Ishikawa (cell line): Measurements from ENCODE around the gene CHRM5.
A peak's percentile ranks its signal among the peaks of the same experiment; 100 is the strongest.

ENCODE experiments used
- CEBPB ChIP-seq: IDR thresholded peaks from 2 replicates; pipeline ENCODE4 v1.6.1; 2012
- CREB1 ChIP-seq: IDR thresholded peaks from 2 replicates; pipeline ENCODE4 v1.6.1; 2012; ENCODE audit warnings: low read depth
- MAX ChIP-seq: IDR thresholded peaks from 2 replicates; pipeline ENCODE4 v1.6.1; 2012
- NFIC ChIP-seq: IDR thresholded peaks from 2 replicates; pipeline ENCODE4 v1.6.1; 2012
- RAD21 ChIP-seq: IDR thresholded peaks from 2 replicates; pipeline ENCODE4 v1.6.1; 2012; ENCODE audit warnings: low read depth
- REST ChIP-seq: IDR thresholded peaks from 2 replicates; pipeline ENCODE4 v1.6.1; 2012; ENCODE audit warnings: low read depth, mild to moderate bottlenecking
- TCF12 ChIP-seq: IDR thresholded peaks from 2 replicates; pipeline ENCODE4 v1.6.1; 2012; ENCODE audit warnings: low read depth

DNA sequence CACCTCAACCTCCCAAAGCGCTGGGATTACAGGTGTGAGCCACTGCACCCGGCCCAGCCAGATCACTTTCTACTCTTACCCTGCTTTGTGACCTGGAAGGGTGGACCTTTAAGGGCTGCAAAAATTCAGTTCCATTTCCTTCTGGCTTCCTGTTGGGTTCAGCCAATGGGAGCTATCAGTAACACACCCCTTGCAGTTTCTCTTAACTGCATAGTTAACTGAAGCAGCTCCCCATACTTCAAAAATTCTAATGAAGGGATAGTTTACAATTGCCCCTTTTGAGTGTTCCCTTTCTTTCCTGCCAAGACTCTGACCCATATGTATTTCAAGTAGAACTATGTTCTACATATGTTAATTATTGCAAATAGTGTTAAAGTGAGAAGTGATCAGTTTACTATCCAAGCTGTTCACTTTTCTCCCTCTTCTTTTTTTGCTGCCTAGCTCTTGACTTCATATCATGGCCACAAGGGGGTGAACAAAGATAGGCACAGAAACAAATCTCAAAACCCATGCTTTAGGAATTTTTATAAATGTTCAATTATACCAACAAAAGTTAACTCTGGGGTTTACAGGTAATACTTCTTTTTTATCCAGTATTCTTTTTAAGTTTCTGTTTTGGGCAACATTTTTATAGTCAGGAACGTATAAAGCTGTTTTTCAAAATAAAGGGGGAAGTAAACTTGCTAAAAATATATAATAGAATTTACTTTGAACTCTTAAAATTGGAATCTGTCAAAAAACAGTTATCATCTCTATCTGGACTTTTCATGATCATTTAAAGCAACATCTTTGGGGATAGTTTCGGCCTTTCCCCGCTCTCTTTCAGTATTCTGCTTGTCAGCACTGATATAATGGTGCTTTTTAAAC lies 141.7 kb downstream of the CHRM5 start:
- no peak for TF ChIP-seq CREB1
- TF ChIP-seq RAD21 = peak; percentile 78
- no peak for TF ChIP-seq TCF12
- TF ChIP-seq REST = no peak
- TF ChIP-seq CEBPB = no peak
- TF ChIP-seq MAX = no peak
- no peak for TF ChIP-seq NFIC
